GM23338 (cell line): Measurements from ENCODE around the gene PHF1.
A peak's percentile ranks its signal among the peaks of the same experiment; 100 is the strongest.

Experiments used
- EZH2 ChIP-seq: fragments of 200-600 bp; sonication (generic); IDR thresholded peaks from one replicate; pipeline ENCODE4 v1.8.0; 2017; ENCODE audit warnings: antibody characterized with exemption, mild to moderate bottlenecking, low read depth; ENCODE audit not compliant: unreplicated experiment
- EZH2phosphoT487 ChIP-seq: fragments of 200-600 bp; sonication (generic); IDR thresholded peaks from one replicate; pipeline ENCODE4 v1.8.1; 2018; ENCODE audit warnings: antibody characterized with exemption; ENCODE audit not compliant: unreplicated experiment
- POLR2AphosphoS5 ChIP-seq: IDR thresholded peaks from 2 replicates; pipeline ENCODE4 v1.6.1; 2016; ENCODE audit warnings: antibody characterized with exemption, low read depth
- TF ChIP-seq, protein P1 (sequence below), 2 experiments: fragments of 200-600 bp in 1 of 2; sonication (generic) in 1 of 2; conservative IDR thresholded peaks; 2 replicates each; pipeline versions ENCODE4 v1.5.1 to v1.6.1; 2016 to 2017; ENCODE audit warnings: antibody characterized with exemption in 2 of 2, low read depth in 2 of 2, mild to moderate bottlenecking in 2 of 2, moderate library complexity in 1 of 2
- TF ChIP-seq, protein P2 (sequence below): IDR thresholded peaks from 2 replicates; pipeline ENCODE4 v1.6.1; 2016; ENCODE audit warnings: antibody characterized with exemption
- TF ChIP-seq, protein P3 (sequence below): IDR thresholded peaks from one replicate; pipeline ENCODE4 v1.6.1; 2018; ENCODE audit warnings: antibody characterized with exemption; ENCODE audit not compliant: unreplicated experiment

DNA sequence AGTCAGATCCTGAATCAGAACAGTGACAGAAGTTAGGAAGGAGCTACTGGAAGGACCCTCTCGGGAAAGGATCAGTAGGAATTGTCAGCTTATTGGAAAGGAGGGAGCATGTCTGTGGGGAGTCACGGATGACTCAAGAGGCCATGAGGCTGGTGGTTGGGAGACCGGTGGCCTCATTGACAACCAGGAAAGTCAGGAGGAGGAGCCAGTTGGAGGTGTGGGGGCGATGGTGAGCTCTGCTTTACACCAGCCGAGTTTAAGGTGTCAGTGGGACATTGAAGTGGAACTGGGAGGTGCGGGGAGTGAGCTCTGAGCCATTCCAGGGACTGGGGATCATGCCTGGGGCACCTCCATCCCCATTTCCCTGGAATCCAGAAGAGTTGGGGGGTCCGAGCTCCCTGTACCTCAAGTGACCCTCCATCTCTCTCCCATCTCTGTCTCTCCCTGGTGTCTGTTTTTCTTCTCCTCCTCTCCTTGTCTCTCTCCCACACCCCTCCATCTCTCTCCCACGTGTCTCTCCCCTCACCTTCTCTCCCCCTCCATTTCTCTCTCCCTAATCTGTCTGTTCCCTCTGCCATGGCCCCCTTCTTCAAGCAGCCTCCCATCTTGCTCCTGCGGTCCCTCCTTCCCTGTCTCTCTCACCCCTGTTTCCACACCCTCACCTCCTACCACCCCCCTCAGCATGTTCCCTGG, 29.3 kb downstream of the PHF1 start:
- TF ChIP-seq POLR2AphosphoS5 (no peak), EZH2 (no peak), EZH2phosphoT487 (no peak)
- TF ChIP-seq, protein P1, sequence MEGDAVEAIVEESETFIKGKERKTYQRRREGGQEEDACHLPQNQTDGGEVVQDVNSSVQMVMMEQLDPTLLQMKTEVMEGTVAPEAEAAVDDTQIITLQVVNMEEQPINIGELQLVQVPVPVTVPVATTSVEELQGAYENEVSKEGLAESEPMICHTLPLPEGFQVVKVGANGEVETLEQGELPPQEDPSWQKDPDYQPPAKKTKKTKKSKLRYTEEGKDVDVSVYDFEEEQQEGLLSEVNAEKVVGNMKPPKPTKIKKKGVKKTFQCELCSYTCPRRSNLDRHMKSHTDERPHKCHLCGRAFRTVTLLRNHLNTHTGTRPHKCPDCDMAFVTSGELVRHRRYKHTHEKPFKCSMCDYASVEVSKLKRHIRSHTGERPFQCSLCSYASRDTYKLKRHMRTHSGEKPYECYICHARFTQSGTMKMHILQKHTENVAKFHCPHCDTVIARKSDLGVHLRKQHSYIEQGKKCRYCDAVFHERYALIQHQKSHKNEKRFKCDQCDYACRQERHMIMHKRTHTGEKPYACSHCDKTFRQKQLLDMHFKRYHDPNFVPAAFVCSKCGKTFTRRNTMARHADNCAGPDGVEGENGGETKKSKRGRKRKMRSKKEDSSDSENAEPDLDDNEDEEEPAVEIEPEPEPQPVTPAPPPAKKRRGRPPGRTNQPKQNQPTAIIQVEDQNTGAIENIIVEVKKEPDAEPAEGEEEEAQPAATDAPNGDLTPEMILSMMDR (conservative IDR thresholded peaks at IDR 0.05; ENCODE audit: low read depth in 2 of 2) = peak in 1 of 2 experiments; percentile 22; a peak in 2 of 4 replicates
- TF ChIP-seq, protein P2, sequence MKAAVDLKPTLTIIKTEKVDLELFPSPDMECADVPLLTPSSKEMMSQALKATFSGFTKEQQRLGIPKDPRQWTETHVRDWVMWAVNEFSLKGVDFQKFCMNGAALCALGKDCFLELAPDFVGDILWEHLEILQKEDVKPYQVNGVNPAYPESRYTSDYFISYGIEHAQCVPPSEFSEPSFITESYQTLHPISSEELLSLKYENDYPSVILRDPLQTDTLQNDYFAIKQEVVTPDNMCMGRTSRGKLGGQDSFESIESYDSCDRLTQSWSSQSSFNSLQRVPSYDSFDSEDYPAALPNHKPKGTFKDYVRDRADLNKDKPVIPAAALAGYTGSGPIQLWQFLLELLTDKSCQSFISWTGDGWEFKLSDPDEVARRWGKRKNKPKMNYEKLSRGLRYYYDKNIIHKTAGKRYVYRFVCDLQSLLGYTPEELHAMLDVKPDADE = no peak
- TF ChIP-seq, protein P3, sequence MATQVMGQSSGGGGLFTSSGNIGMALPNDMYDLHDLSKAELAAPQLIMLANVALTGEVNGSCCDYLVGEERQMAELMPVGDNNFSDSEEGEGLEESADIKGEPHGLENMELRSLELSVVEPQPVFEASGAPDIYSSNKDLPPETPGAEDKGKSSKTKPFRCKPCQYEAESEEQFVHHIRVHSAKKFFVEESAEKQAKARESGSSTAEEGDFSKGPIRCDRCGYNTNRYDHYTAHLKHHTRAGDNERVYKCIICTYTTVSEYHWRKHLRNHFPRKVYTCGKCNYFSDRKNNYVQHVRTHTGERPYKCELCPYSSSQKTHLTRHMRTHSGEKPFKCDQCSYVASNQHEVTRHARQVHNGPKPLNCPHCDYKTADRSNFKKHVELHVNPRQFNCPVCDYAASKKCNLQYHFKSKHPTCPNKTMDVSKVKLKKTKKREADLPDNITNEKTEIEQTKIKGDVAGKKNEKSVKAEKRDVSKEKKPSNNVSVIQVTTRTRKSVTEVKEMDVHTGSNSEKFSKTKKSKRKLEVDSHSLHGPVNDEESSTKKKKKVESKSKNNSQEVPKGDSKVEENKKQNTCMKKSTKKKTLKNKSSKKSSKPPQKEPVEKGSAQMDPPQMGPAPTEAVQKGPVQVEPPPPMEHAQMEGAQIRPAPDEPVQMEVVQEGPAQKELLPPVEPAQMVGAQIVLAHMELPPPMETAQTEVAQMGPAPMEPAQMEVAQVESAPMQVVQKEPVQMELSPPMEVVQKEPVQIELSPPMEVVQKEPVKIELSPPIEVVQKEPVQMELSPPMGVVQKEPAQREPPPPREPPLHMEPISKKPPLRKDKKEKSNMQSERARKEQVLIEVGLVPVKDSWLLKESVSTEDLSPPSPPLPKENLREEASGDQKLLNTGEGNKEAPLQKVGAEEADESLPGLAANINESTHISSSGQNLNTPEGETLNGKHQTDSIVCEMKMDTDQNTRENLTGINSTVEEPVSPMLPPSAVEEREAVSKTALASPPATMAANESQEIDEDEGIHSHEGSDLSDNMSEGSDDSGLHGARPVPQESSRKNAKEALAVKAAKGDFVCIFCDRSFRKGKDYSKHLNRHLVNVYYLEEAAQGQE = no peak
